ENCODE measurements around the gene BRD2. TPM values are rescaled to one million over a fixed set of nuclear protein-coding genes. Genes with fewer than 3 reads are reported as not detected.

The BRD2 gene
- total RNA-seq, 4 donors from 2014 or later: 110 to 152 (median 132) TPM

GRCh38 chr6:32970413-32971241, 2.2 kb downstream of the BRD2 start:
- peaks cover 10 to 28% (median 21%) of the 10 kb centered on the region in 3 donors for H3K36me3 ChIP-seq
- intact Hi-C loops (cut with DNase I): no loop called here
- WGBS, 2 donors: 0 to 1% methylated on average over 7 to 23 of the region's 43 CpGs
- peak overlapping the region; percentile 71 to 92 (median 89) for H3K4me3 ChIP-seq
- peak overlapping the region; percentile 93 to 100 (median 100) for H3K27ac ChIP-seq
- H3K27me3 ChIP-seq: no peaks in the 10 kb centered on the region
- TF ChIP-seq CTCF (IDR thresholded peaks at IDR 0.05): no peak
- peak in 1 of 4 donors; percentile 63 for TF ChIP-seq POLR2A (IDR thresholded peaks at IDR 0.05)
- DNase-seq: no peak
- H3K4me1 ChIP-seq: peaks cover 4 to 43% (median 26%) of the 10 kb centered on the region in 3 donors
- no peaks in the 10 kb centered on the region for H3K9me3 ChIP-seq

GRCh38 chr6:32971242-32971580, 2.8 kb downstream of the BRD2 start:
- 0% methylated on average over 15 of the region's 15 CpGs for WGBS, 2 donors
- no peaks in the 10 kb centered on the region for H3K27me3 ChIP-seq
- peak overlapping the region; percentile 71 to 92 (median 89) for H3K4me3 ChIP-seq
- H3K36me3 ChIP-seq: peaks cover 13 to 33% (median 27%) of the 10 kb centered on the region in 3 donors
- intact Hi-C loops (cut with DNase I): no loop called here
- H3K4me1 ChIP-seq: peaks cover 9 to 43% (median 29%) of the 10 kb centered on the region in 3 donors
- no peaks in the 10 kb centered on the region for H3K9me3 ChIP-seq
- H3K27ac ChIP-seq: peak overlapping the region; percentile 93 to 100 (median 100)
- no peak for DNase-seq
- no peak for TF ChIP-seq POLR2A (IDR thresholded peaks at IDR 0.05)
- TF ChIP-seq CTCF (IDR thresholded peaks at IDR 0.05): no peak

- peak in 2 of 6 experiments; percentile 10 to 37 for TF ChIP-seq CTCF (IDR thresholded peaks at IDR 0.05)
- peak; percentile 59 to 100 (median 92) for TF ChIP-seq POLR2A (IDR thresholded peaks at IDR 0.05)
- intact Hi-C loops (cut with DNase I): no loop called here
- DNase-seq: peak; percentile 98
- Histone ChIP-seq H3K4me1 (peaks cover 14 to 43% (median 29%) of the 10 kb centered on the region in 3 donors), H3K4me3 (peak overlapping the region; percentile 71 to 92 (median 89)), H3K36me3 (peaks cover 19 to 39% (median 33%) of the 10 kb centered on the region in 3 donors), H3K27ac (peak overlapping the region; percentile 93 to 100 (median 100)), H3K9me3 (no peaks in the 10 kb centered on the region), H3K27me3 (no peaks in the 10 kb centered on the region)
- WGBS, 2 donors: 0% methylated on average over 11 to 30 of the region's 58 CpGs
Observed at GRCh38 chr6:32971581-32972352, 3.4 kb downstream of the BRD2 start.

GRCh38 chr6:32972353-32973143, 4.2 kb downstream of the BRD2 start:
- peaks cover 27 to 47% (median 41%) of the 10 kb centered on the region in 3 donors for H3K36me3 ChIP-seq
- H3K27me3 ChIP-seq: no peaks in the 10 kb centered on the region
- TF ChIP-seq CTCF (IDR thresholded peaks at IDR 0.05) (no peak), POLR2A (IDR thresholded peaks at IDR 0.05) (no peak)
- peaks cover 15 to 43% (median 25%) of the 10 kb centered on the region in 3 donors for H3K4me1 ChIP-seq
- intact Hi-C loops (cut with DNase I): no loop called here
- no peak for DNase-seq
- WGBS, 2 donors: 0 to 3% methylated on average over 15 to 30 of the region's 70 CpGs
- H3K9me3 ChIP-seq: no peaks in the 10 kb centered on the region
- peak overlapping the region; percentile 93 to 100 (median 100) for H3K27ac ChIP-seq
- H3K4me3 ChIP-seq: peak overlapping the region; percentile 71 to 92 (median 87)

All from esophagus squamous epithelium (tissue), 5 donors.